Stimulated activated CD8-positive, alpha-beta memory T cell treated with anti-CD3 and anti-CD28 coated beads, Interleukin-4, amount 100 ng/mL, for 1 hour (primary cell): ENCODE results near the gene TBX15.

ENCODE experiments used
- DNase-seq, 2 donors: peaks; one replicate each; pipeline ENCODE4 v3.0.0-alpha.2; 2020; ENCODE audit warnings: low read depth in 2 of 2, low spot score in 1 of 2

Gene TBX15

GRCh38 chr1:119002028-119002686 lies 14.0 kb upstream of the TBX15 start:
- DNase-seq: no peak

- DNase-seq: no peak
Observed at GRCh38 chr1:119001181-119002027, 13.3 kb upstream of the TBX15 start.

GRCh38 chr1:119000371-119001180 lies 12.4 kb upstream of the TBX15 start:
- DNase-seq: no peak

DNA sequence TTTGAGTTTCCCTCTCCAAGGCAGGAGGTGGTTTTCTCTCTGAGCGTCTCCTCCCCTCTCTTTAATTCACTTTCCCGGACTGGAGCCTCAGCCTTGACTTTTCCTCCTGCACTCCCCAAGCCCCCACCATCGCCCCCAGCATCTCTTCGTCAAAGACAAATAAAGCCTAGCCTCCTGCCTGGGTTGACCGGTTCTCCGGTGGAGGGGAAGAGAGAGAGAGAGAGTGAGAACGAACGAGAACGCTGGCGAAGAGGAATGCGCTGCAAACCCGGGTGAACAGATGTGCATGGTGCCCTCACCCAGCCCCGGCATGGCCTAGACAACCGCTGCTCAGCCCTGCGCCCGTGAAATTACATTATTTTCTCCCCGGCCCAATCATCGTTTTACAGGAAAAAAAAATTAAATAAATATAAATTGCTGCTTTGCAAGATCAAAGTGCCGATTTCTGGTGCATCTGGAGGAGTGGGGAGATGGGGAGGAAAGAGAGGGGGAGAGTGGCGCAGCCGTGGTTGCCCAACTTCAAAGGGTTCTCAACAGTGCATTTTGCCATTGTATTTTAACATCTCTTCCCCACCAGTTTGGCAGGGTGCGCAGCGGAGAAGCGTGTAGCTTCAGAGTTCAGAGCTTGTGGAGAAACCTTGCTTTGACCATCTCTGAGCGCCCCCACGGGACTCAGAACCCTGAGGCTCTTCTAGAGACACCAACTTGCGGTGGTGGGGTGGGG lies 11.4 kb upstream of the TBX15 start:
- DNase-seq: no peak

DNA sequence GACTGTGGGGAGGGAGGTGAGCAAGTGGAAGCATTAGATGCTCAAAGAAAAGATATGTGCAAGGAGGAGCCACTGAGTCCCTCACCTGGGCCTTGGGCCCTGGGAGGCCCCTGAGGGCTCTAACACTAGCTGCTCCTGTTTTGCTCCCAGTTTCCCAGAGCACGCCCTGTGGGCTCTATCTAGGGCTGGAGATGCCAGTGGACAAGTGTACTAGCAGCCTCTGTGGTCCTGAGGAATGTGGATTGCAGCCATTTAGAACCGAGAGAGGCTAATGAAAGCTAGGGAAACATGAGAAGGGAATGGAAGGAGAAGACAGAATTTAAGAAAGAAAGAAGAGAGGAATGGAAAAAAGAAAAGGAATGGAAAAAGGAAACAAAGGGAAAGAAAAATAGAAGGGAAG lies 10.0 kb upstream of the TBX15 start:
- DNase-seq: no peak

DNA sequence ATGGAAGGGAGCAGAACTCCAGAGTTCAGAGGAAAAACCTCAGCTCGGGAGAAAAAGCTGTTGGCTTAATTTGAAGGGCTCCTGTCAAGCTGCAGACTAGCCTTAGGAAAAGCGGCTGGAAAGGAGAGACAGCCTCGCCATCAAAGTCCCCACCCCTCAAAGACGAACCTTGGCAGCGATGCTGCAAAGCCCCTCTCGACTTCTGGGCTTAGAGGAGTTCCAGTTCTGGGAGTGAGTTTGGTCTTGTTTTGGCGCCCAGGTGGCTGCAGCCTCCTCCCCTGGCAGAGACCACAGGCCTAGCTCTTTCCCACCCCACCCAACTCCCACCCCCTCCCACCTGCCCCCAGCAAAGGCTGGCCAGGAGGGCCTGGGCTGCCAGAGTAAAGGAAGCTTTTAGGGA lies 9.1 kb upstream of the TBX15 start:
- no peak for DNase-seq

- DNase-seq: no peak
Observed at GRCh38 chr1:118995312-118996016, 7.3 kb upstream of the TBX15 start.

DNA sequence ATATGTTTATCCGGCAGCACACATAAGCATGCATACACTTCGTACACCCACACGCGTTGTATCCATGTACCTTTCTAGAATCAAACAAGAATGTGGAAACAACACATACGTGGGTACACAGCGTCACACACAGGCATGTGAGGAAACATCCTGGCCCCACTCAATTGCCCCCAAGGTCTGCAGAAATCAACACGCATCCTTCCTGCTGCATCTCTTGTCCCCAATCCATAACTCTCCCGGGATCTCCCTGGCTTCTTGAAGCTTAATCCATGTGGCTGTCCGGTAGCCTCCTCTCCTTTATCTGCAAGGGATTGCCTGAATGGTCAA lies 5.5 kb upstream of the TBX15 start:
- DNase-seq: no peak

DNA sequence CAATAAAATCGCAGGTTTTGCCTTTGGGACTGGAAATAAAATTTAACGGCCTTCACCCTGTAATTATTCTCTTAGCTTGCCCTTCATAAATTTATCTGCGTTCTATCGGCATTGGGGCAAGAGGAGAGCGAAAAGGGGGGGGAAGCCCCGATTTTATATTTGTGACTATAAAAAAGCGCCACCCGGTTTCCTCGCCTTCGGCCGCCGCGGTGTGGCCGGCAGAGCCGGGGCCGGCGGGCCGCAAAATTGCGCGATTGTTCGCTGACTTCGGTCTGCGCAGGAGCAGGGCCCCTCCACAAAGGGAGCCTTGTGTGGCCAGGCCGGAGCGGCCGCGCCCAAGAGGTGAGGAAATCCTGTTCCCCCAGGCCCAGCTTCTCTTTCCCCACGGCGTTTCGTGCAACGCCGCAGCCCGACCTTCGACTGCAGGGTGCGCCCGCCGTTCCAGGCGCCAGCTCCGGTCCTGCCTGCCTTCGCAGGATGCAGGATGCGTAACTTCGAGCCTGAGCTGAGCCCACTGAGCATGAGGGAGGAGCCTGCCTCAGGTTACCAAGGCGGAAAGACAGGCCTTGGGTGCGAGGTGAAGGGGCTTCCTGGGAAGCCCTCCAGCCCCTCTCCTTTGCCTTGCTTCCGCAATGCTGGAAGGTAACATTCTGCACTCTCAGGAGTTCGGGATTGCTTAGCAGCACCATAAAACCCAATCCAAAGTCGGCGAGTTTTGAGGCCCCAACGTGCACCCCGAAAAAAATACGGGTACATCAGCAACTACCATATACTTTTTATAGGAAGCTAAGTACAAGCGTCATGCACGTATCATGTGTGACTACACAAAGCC lies 4.9 kb upstream of the TBX15 start:
- no peak for DNase-seq

- DNase-seq: no peak
Observed at GRCh38 chr1:118992237-118992825, 4.2 kb upstream of the TBX15 start.

GRCh38 chr1:118991448-118991847 lies 3.3 kb upstream of the TBX15 start:
- no peak for DNase-seq

GRCh38 chr1:118990513-118991152 lies 2.5 kb upstream of the TBX15 start:
- no peak for DNase-seq

DNA sequence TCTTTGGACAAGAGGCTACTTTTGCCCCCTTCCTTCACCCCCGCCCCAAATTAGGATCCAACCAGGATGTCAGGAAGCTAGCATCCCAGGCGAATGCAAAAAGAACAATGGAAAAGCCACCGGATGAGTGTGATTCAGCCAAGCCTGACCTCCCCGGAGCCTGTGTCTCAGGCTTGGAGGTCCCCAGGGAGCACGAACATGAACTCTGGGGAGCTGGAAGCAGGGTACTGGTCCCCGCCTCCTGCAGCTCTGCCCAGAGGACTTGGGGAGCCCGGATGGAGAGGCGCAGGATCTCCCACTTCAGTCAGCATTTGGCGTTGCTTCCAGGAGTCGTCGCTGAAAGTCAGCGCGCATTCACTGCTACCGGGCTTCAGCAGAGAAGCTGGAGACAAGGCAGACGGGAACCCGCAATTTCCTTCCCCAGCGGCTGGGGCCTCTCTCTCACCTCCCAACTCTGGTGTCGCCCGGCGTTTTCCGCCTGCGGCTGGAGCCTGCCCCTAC lies 1.8 kb upstream of the TBX15 start:
- no peak for DNase-seq

- DNase-seq: no peak
Observed at GRCh38 chr1:118989006-118989815, 1.1 kb upstream of the TBX15 start.

DNA sequence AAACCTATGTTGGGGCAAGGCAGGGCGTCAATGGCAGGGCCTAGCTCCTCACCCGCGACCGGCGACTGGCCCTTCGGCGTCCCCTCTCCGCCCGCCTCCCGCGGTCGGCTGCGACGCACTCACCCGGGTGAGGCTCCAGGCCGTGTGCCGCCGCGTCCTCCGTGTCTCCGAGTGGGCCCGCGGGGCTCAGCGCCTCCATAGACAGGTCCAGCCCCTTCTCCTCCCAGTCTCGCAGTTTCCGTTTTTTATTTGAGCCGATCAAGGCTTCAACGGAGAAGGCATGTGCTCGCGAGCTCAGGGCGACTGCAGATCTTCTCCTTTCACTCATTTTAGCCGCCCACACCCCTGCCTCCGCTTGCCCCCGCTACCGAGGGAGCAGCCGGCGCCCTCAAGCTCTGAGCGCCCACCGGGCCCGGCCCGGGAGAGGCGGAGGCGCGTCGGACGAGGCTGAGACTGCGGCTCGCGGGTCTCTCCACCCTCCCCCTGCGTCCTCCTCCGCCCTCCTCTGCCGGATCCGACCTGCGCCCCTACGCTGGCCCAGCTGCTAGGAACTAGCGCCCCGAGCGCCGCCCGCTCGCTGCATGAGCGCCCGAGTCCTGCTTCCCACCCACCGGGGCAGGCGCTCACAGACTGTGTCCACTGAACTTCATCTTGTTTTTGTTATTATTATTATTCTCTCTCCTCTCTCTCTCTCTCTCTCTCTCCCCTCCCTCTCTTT lies 516 bp downstream of the TBX15 start:
- DNase-seq: no peak

DNA sequence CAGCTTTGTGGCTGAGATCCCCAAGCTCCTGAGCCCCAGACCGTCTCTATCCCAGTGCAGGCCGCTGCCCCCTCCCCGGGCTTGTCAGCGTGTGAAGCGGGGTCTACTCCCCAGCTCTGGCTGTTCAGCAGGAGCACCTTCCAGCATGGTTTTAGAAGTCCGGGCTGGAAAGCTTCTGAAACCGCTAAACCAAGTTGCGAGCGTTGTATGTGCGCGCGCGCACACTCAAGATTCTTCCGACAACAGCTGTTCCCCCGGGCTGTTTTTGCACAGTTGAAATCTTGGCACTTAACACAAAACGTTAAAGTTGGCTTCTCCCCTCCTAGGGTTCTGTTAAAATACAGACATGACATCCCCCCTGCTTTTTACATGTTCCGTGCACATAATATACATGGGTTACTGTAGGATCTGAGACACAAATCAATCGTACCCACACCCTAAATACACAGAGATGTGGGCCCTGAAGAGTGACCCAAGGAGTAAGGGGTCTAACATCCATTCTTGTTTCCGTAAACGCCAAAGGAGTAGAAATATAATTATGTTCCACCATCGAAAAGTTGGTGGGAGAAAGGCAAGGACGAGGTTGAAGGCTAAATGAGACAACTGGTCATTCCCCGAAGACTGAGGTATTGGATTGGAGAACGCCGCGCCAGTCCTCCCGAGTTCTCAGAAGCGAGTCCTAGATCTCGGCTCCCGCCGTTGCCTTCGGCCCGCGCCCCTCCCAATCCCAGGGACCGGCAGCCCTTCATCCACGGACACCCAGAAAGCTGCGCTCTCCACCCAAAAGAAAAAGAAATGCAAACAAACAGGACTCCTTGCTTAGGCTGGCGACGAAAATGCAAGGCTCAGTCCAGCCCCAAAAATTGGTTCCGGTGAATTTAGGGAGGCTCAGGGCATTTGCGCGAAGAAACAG lies 1.3 kb downstream of the TBX15 start:
- no peak for DNase-seq
